Panc1 (cell line): ENCODE data around the gene ZC3H7B. TPM values are rescaled to one million over a fixed set of nuclear protein-coding genes. Genes with fewer than 3 reads are reported as not detected.

Experiments
- ATAC-seq: fragments of 200-7000 bp; cut with Tn5 transposase; 2 replicates; pipeline ENCODE4 v1.9.1; 2020; ENCODE audit warnings: mild to moderate bottlenecking, moderate library complexity
- BruUV-seq: library from RNA; stranded (reverse); fragments of 400-500 nt; replicated peaks from 2 replicates; lab custom pipeline; 2021; lab: Mats Ljungman, UMichigan
- CTCF ChIA-PET: fragments of 300-600 bp; sonication (Branson Sonifier 250); formaldehyde crosslinking; loops from one replicate; lab custom pipeline; 2022; ENCODE audit warnings: antibody characterized with exemption; lab: Charles Lee
- POLR2A ChIA-PET: fragments of 300-600 bp; sonication (Branson Sonifier 250); formaldehyde crosslinking; loops from one replicate; lab custom pipeline; 2022; ENCODE audit warnings: antibody characterized with exemption; lab: Charles Lee
- DNase-seq: peaks from one replicate; pipeline ENCODE4 v3.0.0-alpha.2; 2010; ENCODE audit warnings: low read depth, low spot score
- H3K27ac ChIP-seq: 2 replicates; pipeline ENCODE4 v1.5.1; 2011; ENCODE audit warnings: mild to moderate bottlenecking, low read length, inconsistent platforms
- H3K27me3 ChIP-seq: fragments of 200-500 bp; sonication (Bioruptor generic); 2 replicates; pipeline ENCODE4 v1.6.0; 2014; ENCODE audit warnings: low read length, inconsistent platforms; ENCODE audit not compliant: control insufficient read depth, insufficient read depth
- H3K36me3 ChIP-seq: fragments of 200-500 bp; sonication (Bioruptor generic); 2 replicates; pipeline ENCODE4 v1.5.1; 2014; ENCODE audit warnings: inconsistent platforms, mild to moderate bottlenecking, low read length, moderate library complexity; ENCODE audit not compliant: control insufficient read depth, insufficient read depth
- H3K4me1 ChIP-seq: 2 replicates; pipeline ENCODE4 v1.5.1; 2011; ENCODE audit warnings: inconsistent platforms, mild to moderate bottlenecking, low read length, moderate library complexity; ENCODE audit not compliant: control insufficient read depth, insufficient read depth
- H3K4me3 ChIP-seq, 2 experiments: 2 replicates each; pipeline ENCODE4 v1.5.1; 2011 to 2012; ENCODE audit warnings: low read depth in 2 of 2, low read length in 2 of 2, mild to moderate bottlenecking in 2 of 2, inconsistent platforms in 1 of 2, moderate library complexity in 1 of 2
- H3K9me3 ChIP-seq: fragments of 200-500 bp; sonication (Bioruptor generic); 2 replicates; pipeline ENCODE4 v1.5.1; 2014; ENCODE audit warnings: low read depth, mild to moderate bottlenecking, inconsistent platforms, low read length, moderate library complexity; ENCODE audit not compliant: control insufficient read depth, insufficient read depth
- CTCF ChIP-seq: fragments of 450-650 bp; IDR thresholded peaks from 2 replicates; pipeline ENCODE4 v1.5.1; 2017; ENCODE audit warnings: mild to moderate bottlenecking
- POLR2AphosphoS5 ChIP-seq: IDR thresholded peaks from 2 replicates; pipeline ENCODE4 v1.6.1; 2012; ENCODE audit warnings: mild to moderate bottlenecking, low read depth, low read length, moderate library complexity
- REST ChIP-seq, 2 experiments: IDR thresholded peaks; 2 replicates each; pipeline ENCODE4 v1.6.1; 2011 to 2012; ENCODE audit warnings: low read depth in 2 of 2, control low read depth in 1 of 2, low read length in 1 of 2, mild to moderate bottlenecking in 1 of 2, moderate library complexity in 1 of 2; ENCODE audit not compliant: insufficient read depth in 1 of 2
- SIN3A ChIP-seq: IDR thresholded peaks from 2 replicates; pipeline ENCODE4 v1.6.1; 2012; ENCODE audit warnings: low read depth, mild to moderate bottlenecking, low read length, moderate library complexity, borderline replicate concordance; ENCODE audit not compliant: insufficient read depth
- TCF7L2 ChIP-seq: IDR thresholded peaks from 2 replicates; pipeline ENCODE4 v1.6.1; 2011; ENCODE audit warnings: mild to moderate bottlenecking, low read depth, low read length, inconsistent platforms
- in situ Hi-C: cut with HindIII; loops from 2 replicates; pipeline ENCODE4 v1.10.0; 2016; ENCODE audit warnings: low sequenced_read_pairs, low pct_unique_long_range_greater_than_20kb
- intact Hi-C: fragments of 100-400 bp; cut with micrococcal nuclease; formaldehyde crosslinking; loops from one replicate; pipeline ENCODE4 v1.10.0; 2022; ENCODE audit not compliant: unreplicated experiment
- total RNA-seq: library from RNA; stranded (reverse); gene quantifications from one replicate; pipeline ENCODE4 v1.2.1, GENCODE V29; 2021; ENCODE audit not compliant: unreplicated experiment

The ZC3H7B gene
- total RNA-seq, 1 experiment from 2014 or later, result 62.0 TPM

GRCh38 chr22:41296826-41297667, 4.3 kb upstream of the ZC3H7B start:
- H3K27me3 ChIP-seq, result no peaks in the 10 kb centered on the region
- in situ Hi-C loops, result no loop called here
- H3K9me3 ChIP-seq, result no peaks in the 10 kb centered on the region
- H3K36me3 ChIP-seq, result peaks cover 3% of the 10 kb centered on the region; the same call in 1 of the 2 replicates
- no peak for TF ChIP-seq SIN3A
- TF ChIP-seq TCF7L2, result no peak
- no peak for TF ChIP-seq POLR2AphosphoS5
- POLR2A ChIA-PET, result no interaction called here
- DNase-seq, result no peak
- H3K4me3 ChIP-seq, result no peak overlapping the region
- no peaks in the 10 kb centered on the region; the same call in 1 of the 2 replicates for H3K4me1 ChIP-seq
- CTCF ChIA-PET, result no interaction called here
- intact Hi-C loops, result no loop called here
- BruUV-seq, result no TSS peak
- no peak for ATAC-seq
- H3K27ac ChIP-seq, result peak overlapping the region; percentile 75; the same call in 1 of the 2 replicates

GRCh38 chr22:41300661-41301060, 664 bp upstream of the ZC3H7B start:
- BruUV-seq, result no TSS peak
- DNase-seq, result no peak
- no peaks in the 10 kb centered on the region for H3K9me3 ChIP-seq
- ATAC-seq, result no peak
- ChIA-PET POLR2A (interaction anchor here (1.3 kb wide), 1 partner anchor 12 kb away, joined by 4 read pairs; no protein-coding TSS in a partner anchor), CTCF (no interaction called here)
- peaks cover 18% of the 10 kb centered on the region for H3K4me1 ChIP-seq
- no peaks in the 10 kb centered on the region for H3K27me3 ChIP-seq
- intact Hi-C loops (no loop called here), in situ Hi-C loops (no loop called here)
- H3K27ac ChIP-seq, result peak overlapping the region; percentile 91
- peaks cover 4% of the 10 kb centered on the region; the same call in 1 of the 2 replicates for H3K36me3 ChIP-seq
- H3K4me3 ChIP-seq, result peak overlapping the region; percentile 51 to 66
- TF ChIP-seq CTCF (no peak), SIN3A (no peak), TCF7L2 (no peak), REST (IDR thresholded peaks at IDR 0.05; ENCODE audit: insufficient read depth in 1 of 2, low read depth in 2 of 2, low read length in 1 of 2) (no peak), POLR2AphosphoS5 (no peak)
